HepG2 (cell line): ENCODE measurements around the gene PLEKHH3. TPM values are rescaled to one million over a fixed set of nuclear protein-coding genes. Genes with fewer than 3 reads are reported as not detected.

ENCODE experiments used
- CEBPB ChIP-seq: IDR thresholded peaks from 2 replicates; pipeline ENCODE4 v1.6.1; 2011; ENCODE audit warnings: low read depth, low read length, improper control_type of control experiment, borderline replicate concordance
- EEA1 ChIP-seq: sonication (generic); formaldehyde crosslinking; IDR thresholded peaks from 2 replicates; pipeline ENCODE4 v1.5.1; 2020; ENCODE audit warnings: mild to moderate bottlenecking, missing genetic modification reagents, borderline replicate concordance
- EED ChIP-seq: sonication (generic); formaldehyde crosslinking; IDR thresholded peaks from 2 replicates; pipeline ENCODE4 v1.5.0; 2020; ENCODE audit warnings: mild to moderate bottlenecking, missing genetic modification reagents
- GATAD1 ChIP-seq: IDR thresholded peaks from 2 replicates; pipeline ENCODE4 v1.6.1; 2016; ENCODE audit warnings: missing genetic modification reagents, missing compliant biosample characterization
- JARID2 ChIP-seq: sonication (generic); formaldehyde crosslinking; IDR thresholded peaks from 2 replicates; pipeline ENCODE4 v1.8.1; 2023; ENCODE audit warnings: missing genetic modification reagents, inconsistent platforms; ENCODE audit not compliant: insufficient replicate concordance
- KLF16 ChIP-seq, 2 experiments: sonication (generic) in 1 of 2; formaldehyde crosslinking in 1 of 2; IDR thresholded peaks; 2 replicates each; pipeline versions ENCODE4 v1.6.1 to v1.8.0; 2016 to 2023; ENCODE audit warnings: missing genetic modification reagents in 2 of 2, missing compliant biosample characterization in 1 of 2
- MEIS2 ChIP-seq: sonication (generic); formaldehyde crosslinking; IDR thresholded peaks from 2 replicates; pipeline ENCODE4 v1.9.0; 2021; ENCODE audit warnings: mild to moderate bottlenecking, missing genetic modification reagents
- NRL ChIP-seq: sonication (generic); formaldehyde crosslinking; IDR thresholded peaks from 2 replicates; pipeline ENCODE4 v1.5.0; 2020; ENCODE audit warnings: missing genetic modification reagents, mild to moderate bottlenecking, moderate library complexity, borderline replicate concordance
- PCBP1 ChIP-seq: fragments of 200-400 bp; formaldehyde crosslinking; IDR thresholded peaks from 2 replicates; pipeline ENCODE4 v1.6.1; 2017; ENCODE audit warnings: mild to moderate bottlenecking, low read depth, low read length, borderline replicate concordance
- RBFOX2 ChIP-seq: fragments of 200-400 bp; formaldehyde crosslinking; IDR thresholded peaks from 2 replicates; pipeline ENCODE4 v1.6.1; 2017; ENCODE audit warnings: low read depth, mild to moderate bottlenecking, low read length
- TARDBP ChIP-seq: sonication (generic); formaldehyde crosslinking; IDR thresholded peaks from 2 replicates; pipeline ENCODE4 v1.8.0; 2022; ENCODE audit warnings: mild to moderate bottlenecking, missing genetic modification reagents
- TMF1 ChIP-seq: sonication (generic); formaldehyde crosslinking; IDR thresholded peaks from 2 replicates; pipeline ENCODE4 v1.8.1; 2022; ENCODE audit warnings: low read depth, missing genetic modification reagents
- ZNF225 ChIP-seq: sonication (generic); formaldehyde crosslinking; IDR thresholded peaks from 2 replicates; pipeline ENCODE4 v1.4.0; 2020; ENCODE audit warnings: mild to moderate bottlenecking, missing genetic modification reagents
- ZNF329 ChIP-seq: sonication (generic); formaldehyde crosslinking; IDR thresholded peaks from 2 replicates; pipeline ENCODE4 v1.9.0; 2021; ENCODE audit warnings: low read depth, mild to moderate bottlenecking, missing genetic modification reagents
- ZZZ3 ChIP-seq: sonication (generic); formaldehyde crosslinking; IDR thresholded peaks from 2 replicates; pipeline ENCODE4 v1.4.0; 2020; ENCODE audit warnings: missing genetic modification reagents, mild to moderate bottlenecking, borderline replicate concordance
- polyA plus RNA-seq, 8 experiments: library from polyadenylated mRNA; depleted of rRNA in 3 of 8; stranded (reverse) in 7 of 8; unstranded in 1 of 8; fragments of >200 nt; fragmentation: Illumina TruSeq in 4 of 8; extraction: Trizol in 4 of 8; gene quantifications; 2 replicates each; pipeline versions ENCODE4 v1.2.1 to v1.2.3, GENCODE V29; 2011 to 2016; ENCODE audit warnings: low read depth in 4 of 8, missing spikeins in 1 of 8, mixed read lengths in 1 of 8; ENCODE audit not compliant: insufficient read depth in 1 of 8
- total RNA-seq, 5 experiments: library from RNA; depleted of rRNA; stranded (reverse); fragments of >200 nt; fragmentation: Illumina TruSeq; extraction: Trizol; gene quantifications; 2 replicates each; pipeline ENCODE4 v1.2.3, GENCODE V29; 2016; ENCODE audit warnings: low read depth in 1 of 5
- TF ChIP-seq, protein P1 (sequence below): sonication (generic); formaldehyde crosslinking; IDR thresholded peaks from 2 replicates; pipeline ENCODE4 v1.8.0; 2022; ENCODE audit warnings: low read depth, missing genetic modification reagents
- TF ChIP-seq, protein P2 (sequence below): IDR thresholded peaks from 2 replicates; pipeline ENCODE4 v1.6.1; 2016; ENCODE audit warnings: mild to moderate bottlenecking
- TF ChIP-seq, protein P3 (sequence below): sonication (generic); formaldehyde crosslinking; IDR thresholded peaks from 2 replicates; pipeline ENCODE4; 2020; ENCODE audit warnings: missing genetic modification reagents, mild to moderate bottlenecking, borderline replicate concordance
- TF ChIP-seq, protein P4 (sequence below): sonication (generic); formaldehyde crosslinking; IDR thresholded peaks from 2 replicates; pipeline ENCODE4 v1.4.0; 2020; ENCODE audit warnings: mild to moderate bottlenecking, missing genetic modification reagents

PLEKHH3 gene
- total and polyA plus RNA-seq, 2 of the 13 experiments (the other 11 are each of a cell fraction or from before 2014, with no cell fraction given): 6.0 to 19.9 TPM

DNA sequence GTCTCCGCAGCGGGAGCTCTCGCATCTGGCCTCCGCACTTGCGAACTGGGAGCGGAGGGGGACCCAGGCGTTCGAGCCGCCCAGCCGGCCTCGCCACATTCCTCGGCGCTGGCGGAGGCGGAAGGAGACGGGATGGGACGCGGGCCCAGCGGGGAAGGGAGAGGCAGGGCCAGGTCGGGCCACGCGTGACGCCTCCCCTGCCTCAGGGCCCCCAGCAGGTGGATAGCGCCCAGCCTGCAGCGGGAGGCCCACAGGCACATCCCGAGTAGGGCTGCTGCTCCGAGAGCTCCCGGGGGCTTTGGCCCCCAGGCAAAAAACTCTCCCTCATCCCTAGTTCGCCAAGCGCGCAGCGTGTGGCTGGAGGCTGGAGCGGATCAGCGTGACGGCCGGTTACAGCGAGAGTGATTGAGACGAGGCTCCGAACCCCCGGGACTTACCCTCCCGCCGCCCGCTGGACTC lies 800 bp downstream of the PLEKHH3 start (continued):
- TF ChIP-seq, protein P1, sequence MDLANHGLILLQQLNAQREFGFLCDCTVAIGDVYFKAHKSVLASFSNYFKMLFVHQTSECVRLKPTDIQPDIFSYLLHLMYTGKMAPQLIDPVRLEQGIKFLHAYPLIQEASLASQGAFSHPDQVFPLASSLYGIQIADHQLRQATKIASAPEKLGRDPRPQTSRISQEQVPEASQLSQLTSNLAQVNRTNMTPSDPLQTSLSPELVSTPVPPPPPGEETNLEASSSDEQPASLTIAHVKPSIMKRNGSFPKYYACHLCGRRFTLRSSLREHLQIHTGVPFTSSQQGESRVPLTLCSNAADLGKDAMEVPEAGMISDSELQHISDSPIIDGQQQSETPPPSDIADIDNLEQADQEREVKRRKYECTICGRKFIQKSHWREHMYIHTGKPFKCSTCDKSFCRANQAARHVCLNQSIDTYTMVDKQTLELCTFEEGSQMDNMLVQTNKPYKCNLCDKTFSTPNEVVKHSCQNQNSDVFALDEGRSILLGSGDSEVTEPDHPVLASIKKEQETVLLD (CRISPR knock-in tag): no peak
- TF ChIP-seq GATAD1 (peak; percentile 10; the same call in 1 of the 2 replicates), KLF16 (CRISPR knock-in tag; IDR thresholded peaks at IDR 0.05) (no peak), JARID2 (CRISPR knock-in tag) (peak; percentile 34), TARDBP (no peak), ZZZ3 (CRISPR knock-in tag) (0 out of 2 replicates have a peak, but pooled peaks have one; percentile 54), PCBP1 (0 out of 2 replicates have a peak, but pooled peaks have one; percentile 58), MEIS2 (CRISPR knock-in tag) (peak; percentile 40; the same call in 1 of the 2 replicates), NRL (CRISPR knock-in tag) (peak; percentile 3), EED (peak; percentile 88; the same call in 1 of the 2 replicates), RBFOX2 (peak; percentile 61; the same call in 1 of the 2 replicates), ZNF225 (CRISPR knock-in tag) (0 out of 2 replicates have a peak, but pooled peaks have one; percentile 9), EEA1 (CRISPR knock-in tag) (peak; percentile 80), TMF1 (peak; percentile 43), ZNF329 (CRISPR knock-in tag) (0 out of 2 replicates have a peak, but pooled peaks have one; percentile 20), CEBPB (no peak)
- TF ChIP-seq, protein P2, sequence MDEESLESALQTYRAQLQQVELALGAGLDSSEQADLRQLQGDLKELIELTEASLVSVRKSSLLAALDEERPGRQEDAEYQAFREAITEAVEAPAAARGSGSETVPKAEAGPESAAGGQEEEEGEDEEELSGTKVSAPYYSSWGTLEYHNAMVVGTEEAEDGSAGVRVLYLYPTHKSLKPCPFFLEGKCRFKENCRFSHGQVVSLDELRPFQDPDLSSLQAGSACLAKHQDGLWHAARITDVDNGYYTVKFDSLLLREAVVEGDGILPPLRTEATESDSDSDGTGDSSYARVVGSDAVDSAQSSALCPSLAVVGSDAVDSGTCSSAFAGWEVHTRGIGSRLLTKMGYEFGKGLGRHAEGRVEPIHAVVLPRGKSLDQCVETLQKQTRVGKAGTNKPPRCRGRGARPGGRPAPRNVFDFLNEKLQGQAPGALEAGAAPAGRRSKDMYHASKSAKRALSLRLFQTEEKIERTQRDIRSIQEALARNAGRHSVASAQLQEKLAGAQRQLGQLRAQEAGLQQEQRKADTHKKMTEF (CRISPR knock-in tag): peak; percentile 67; the same call in 1 of the 2 replicates
- TF ChIP-seq, protein P3, sequence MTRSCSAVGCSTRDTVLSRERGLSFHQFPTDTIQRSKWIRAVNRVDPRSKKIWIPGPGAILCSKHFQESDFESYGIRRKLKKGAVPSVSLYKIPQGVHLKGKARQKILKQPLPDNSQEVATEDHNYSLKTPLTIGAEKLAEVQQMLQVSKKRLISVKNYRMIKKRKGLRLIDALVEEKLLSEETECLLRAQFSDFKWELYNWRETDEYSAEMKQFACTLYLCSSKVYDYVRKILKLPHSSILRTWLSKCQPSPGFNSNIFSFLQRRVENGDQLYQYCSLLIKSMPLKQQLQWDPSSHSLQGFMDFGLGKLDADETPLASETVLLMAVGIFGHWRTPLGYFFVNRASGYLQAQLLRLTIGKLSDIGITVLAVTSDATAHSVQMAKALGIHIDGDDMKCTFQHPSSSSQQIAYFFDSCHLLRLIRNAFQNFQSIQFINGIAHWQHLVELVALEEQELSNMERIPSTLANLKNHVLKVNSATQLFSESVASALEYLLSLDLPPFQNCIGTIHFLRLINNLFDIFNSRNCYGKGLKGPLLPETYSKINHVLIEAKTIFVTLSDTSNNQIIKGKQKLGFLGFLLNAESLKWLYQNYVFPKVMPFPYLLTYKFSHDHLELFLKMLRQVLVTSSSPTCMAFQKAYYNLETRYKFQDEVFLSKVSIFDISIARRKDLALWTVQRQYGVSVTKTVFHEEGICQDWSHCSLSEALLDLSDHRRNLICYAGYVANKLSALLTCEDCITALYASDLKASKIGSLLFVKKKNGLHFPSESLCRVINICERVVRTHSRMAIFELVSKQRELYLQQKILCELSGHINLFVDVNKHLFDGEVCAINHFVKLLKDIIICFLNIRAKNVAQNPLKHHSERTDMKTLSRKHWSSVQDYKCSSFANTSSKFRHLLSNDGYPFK (CRISPR knock-in tag): peak; percentile 38
- TF ChIP-seq, protein P4, sequence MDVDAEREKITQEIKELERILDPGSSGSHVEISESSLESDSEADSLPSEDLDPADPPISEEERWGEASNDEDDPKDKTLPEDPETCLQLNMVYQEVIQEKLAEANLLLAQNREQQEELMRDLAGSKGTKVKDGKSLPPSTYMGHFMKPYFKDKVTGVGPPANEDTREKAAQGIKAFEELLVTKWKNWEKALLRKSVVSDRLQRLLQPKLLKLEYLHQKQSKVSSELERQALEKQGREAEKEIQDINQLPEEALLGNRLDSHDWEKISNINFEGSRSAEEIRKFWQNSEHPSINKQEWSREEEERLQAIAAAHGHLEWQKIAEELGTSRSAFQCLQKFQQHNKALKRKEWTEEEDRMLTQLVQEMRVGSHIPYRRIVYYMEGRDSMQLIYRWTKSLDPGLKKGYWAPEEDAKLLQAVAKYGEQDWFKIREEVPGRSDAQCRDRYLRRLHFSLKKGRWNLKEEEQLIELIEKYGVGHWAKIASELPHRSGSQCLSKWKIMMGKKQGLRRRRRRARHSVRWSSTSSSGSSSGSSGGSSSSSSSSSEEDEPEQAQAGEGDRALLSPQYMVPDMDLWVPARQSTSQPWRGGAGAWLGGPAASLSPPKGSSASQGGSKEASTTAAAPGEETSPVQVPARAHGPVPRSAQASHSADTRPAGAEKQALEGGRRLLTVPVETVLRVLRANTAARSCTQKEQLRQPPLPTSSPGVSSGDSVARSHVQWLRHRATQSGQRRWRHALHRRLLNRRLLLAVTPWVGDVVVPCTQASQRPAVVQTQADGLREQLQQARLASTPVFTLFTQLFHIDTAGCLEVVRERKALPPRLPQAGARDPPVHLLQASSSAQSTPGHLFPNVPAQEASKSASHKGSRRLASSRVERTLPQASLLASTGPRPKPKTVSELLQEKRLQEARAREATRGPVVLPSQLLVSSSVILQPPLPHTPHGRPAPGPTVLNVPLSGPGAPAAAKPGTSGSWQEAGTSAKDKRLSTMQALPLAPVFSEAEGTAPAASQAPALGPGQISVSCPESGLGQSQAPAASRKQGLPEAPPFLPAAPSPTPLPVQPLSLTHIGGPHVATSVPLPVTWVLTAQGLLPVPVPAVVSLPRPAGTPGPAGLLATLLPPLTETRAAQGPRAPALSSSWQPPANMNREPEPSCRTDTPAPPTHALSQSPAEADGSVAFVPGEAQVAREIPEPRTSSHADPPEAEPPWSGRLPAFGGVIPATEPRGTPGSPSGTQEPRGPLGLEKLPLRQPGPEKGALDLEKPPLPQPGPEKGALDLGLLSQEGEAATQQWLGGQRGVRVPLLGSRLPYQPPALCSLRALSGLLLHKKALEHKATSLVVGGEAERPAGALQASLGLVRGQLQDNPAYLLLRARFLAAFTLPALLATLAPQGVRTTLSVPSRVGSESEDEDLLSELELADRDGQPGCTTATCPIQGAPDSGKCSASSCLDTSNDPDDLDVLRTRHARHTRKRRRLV (CRISPR knock-in tag): 0 out of 2 replicates have a peak, but pooled peaks have one; percentile 26
